ENCODE measurements around the gene ZNF500.

Gene ZNF500

DNA sequence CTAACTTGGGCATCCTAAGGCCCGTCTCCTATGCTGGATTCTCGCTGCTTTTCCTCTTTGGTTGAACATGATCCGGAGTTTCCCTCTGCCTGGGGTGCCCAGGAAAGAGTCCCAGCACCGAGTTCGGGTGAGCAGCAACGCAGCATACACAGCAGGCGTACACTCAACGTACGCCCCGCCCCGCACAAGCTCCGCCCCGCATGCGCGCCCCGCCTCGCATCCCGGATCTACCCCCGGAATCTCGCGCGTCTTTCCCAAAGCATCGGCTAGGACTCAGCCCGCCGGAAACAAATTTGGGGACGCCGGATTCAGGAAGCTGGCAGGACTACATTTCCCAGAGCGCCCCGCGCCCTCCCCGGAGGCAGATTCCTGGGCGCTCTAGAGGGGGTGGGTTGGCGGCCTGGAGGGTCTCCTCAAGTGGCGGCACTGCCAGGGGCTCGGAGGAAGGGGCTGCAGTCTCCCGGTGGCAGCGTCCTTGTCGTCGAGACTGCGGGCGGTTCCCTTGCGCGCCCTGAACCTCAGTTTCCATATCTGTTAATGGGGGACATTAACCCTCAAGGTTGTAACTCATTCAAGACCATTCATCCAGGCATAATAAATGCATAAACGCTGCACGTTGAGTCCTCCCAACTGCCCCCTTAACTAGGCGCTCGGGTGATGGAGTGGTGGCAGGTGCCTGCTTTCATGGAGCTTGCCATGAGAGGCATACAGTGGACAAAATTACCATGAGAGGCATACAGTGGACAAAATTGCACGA lies 1.8 kb upstream of the ZNF500 start (continued):
- TF ChIP-seq, protein P1, sequence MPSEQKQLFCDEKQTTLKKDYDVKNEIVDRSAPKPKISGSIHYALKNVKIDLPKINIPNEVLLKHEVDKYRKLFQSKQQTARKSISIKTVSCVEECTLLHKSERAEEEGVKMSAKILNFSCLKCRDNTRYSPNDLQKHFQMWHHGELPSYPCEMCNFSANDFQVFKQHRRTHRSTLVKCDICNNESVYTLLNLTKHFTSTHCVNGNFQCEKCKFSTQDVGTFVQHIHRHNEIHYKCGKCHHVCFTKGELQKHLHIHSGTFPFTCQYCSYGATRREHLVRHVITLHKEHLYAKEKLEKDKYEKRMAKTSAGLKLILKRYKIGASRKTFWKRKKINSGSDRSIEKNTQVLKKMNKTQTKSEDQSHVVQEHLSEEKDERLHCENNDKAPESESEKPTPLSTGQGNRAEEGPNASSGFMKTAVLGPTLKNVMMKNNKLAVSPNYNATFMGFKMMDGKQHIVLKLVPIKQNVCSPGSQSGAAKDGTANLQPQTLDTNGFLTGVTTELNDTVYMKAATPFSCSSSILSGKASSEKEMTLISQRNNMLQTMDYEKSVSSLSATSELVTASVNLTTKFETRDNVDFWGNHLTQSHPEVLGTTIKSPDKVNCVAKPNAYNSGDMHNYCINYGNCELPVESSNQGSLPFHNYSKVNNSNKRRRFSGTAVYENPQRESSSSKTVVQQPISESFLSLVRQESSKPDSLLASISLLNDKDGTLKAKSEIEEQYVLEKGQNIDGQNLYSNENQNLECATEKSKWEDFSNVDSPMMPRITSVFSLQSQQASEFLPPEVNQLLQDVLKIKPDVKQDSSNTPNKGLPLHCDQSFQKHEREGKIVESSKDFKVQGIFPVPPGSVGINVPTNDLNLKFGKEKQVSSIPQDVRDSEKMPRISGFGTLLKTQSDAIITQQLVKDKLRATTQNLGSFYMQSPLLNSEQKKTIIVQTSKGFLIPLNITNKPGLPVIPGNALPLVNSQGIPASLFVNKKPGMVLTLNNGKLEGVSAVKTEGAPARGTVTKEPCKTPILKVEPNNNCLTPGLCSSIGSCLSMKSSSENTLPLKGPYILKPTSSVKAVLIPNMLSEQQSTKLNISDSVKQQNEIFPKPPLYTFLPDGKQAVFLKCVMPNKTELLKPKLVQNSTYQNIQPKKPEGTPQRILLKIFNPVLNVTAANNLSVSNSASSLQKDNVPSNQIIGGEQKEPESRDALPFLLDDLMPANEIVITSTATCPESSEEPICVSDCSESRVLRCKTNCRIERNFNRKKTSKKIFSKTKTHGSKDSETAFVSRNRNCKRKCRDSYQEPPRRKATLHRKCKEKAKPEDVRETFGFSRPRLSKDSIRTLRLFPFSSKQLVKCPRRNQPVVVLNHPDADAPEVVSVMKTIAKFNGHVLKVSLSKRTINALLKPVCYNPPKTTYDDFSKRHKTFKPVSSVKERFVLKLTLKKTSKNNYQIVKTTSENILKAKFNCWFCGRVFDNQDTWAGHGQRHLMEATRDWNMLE (tag by site-specific recombination; conservative IDR thresholded peaks at IDR 0.05; ENCODE audit: low read depth), result peak; percentile 65
- no peak for TF ChIP-seq ZNF155 (tag by site-specific recombination; IDR thresholded peaks at IDR 0.05)
- TF ChIP-seq, protein P2, sequence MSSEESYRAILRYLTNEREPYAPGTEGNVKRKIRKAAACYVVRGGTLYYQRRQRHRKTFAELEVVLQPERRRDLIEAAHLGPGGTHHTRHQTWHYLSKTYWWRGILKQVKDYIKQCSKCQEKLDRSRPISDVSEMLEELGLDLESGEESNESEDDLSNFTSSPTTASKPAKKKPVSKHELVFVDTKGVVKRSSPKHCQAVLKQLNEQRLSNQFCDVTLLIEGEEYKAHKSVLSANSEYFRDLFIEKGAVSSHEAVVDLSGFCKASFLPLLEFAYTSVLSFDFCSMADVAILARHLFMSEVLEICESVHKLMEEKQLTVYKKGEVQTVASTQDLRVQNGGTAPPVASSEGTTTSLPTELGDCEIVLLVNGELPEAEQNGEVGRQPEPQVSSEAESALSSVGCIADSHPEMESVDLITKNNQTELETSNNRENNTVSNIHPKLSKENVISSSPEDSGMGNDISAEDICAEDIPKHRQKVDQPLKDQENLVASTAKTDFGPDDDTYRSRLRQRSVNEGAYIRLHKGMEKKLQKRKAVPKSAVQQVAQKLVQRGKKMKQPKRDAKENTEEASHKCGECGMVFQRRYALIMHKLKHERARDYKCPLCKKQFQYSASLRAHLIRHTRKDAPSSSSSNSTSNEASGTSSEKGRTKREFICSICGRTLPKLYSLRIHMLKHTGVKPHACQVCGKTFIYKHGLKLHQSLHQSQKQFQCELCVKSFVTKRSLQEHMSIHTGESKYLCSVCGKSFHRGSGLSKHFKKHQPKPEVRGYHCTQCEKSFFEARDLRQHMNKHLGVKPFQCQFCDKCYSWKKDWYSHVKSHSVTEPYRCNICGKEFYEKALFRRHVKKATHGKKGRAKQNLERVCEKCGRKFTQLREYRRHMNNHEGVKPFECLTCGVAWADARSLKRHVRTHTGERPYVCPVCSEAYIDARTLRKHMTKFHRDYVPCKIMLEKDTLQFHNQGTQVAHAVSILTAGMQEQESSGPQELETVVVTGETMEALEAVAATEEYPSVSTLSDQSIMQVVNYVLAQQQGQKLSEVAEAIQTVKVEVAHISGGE (tag by site-specific recombination; conservative IDR thresholded peaks at IDR 0.05; ENCODE audit: low read depth), result peak; percentile 97
- peak; percentile 87; the same call in 1 of the 2 replicates for TF ChIP-seq ZNF600 (tag by site-specific recombination; IDR thresholded peaks at IDR 0.05)
- TF ChIP-seq EGR2 (tag by site-specific recombination; IDR thresholded peaks at IDR 0.05; ENCODE audit: low read depth), result peak; percentile 37
- peak; percentile 17; the same call in 1 of the 2 replicates for TF ChIP-seq ZFHX2 (tag by site-specific recombination; conservative IDR thresholded peaks at IDR 0.05)
- no peak for TF ChIP-seq AEBP2 (tag by site-specific recombination; IDR thresholded peaks at IDR 0.05; ENCODE audit: borderline replicate concordance)
- no peak for TF ChIP-seq ZNF211 (tag by site-specific recombination; IDR thresholded peaks at IDR 0.05; ENCODE audit: low read depth)
- peak; percentile 62 for TF ChIP-seq PATZ1 (tag by site-specific recombination; IDR thresholded peaks at IDR 0.05)
- TF ChIP-seq ZBTB8A (tag by site-specific recombination; IDR thresholded peaks at IDR 0.05), result peak; percentile 53; the same call in 1 of the 2 replicates
- no peak for TF ChIP-seq ZNF610 (tag by site-specific recombination; IDR thresholded peaks at IDR 0.05; ENCODE audit: borderline replicate concordance)
- no peak for TF ChIP-seq REST (tag by site-specific recombination; IDR thresholded peaks at IDR 0.05)
- TF ChIP-seq, protein P3, sequence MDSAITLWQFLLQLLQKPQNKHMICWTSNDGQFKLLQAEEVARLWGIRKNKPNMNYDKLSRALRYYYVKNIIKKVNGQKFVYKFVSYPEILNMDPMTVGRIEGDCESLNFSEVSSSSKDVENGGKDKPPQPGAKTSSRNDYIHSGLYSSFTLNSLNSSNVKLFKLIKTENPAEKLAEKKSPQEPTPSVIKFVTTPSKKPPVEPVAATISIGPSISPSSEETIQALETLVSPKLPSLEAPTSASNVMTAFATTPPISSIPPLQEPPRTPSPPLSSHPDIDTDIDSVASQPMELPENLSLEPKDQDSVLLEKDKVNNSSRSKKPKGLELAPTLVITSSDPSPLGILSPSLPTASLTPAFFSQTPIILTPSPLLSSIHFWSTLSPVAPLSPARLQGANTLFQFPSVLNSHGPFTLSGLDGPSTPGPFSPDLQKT (IDR thresholded peaks at IDR 0.05; ENCODE audit: borderline replicate concordance, low read depth, low read length), result peak; percentile 52; the same call in 1 of the 2 replicates
- TF ChIP-seq ZNF76 (tag by site-specific recombination; IDR thresholded peaks at IDR 0.05; ENCODE audit: borderline replicate concordance, low read depth), result peak; percentile 93
- TF ChIP-seq ZBTB21 (tag by site-specific recombination; IDR thresholded peaks at IDR 0.05), result 0 out of 2 replicates have a peak, but pooled peaks have one; percentile 11
- TF ChIP-seq PRDM10 (tag by site-specific recombination; IDR thresholded peaks at IDR 0.05), result peak; percentile 73

All from HEK293 (cell line).